GM19351 (cell line): ENCODE measurements around the gene ALKBH7.

Experiments
- ATAC-seq: cut with Tn5 transposase; IDR thresholded peaks from one replicate; pipeline ENCODE4 v1.9.1; 2021; ENCODE audit warnings: mild to moderate bottlenecking, moderate library complexity; ENCODE audit not compliant: unreplicated experiment

Gene ALKBH7

GRCh38 chr19:6424195-6424938, 51.8 kb downstream of the ALKBH7 start, which contains the start of gene KHSRP:
TSS of gene KHSRP (minus strand) at chr19:6424811. CDS start at chr19:6424701, 110 bp downstream.
- no peak for ATAC-seq
